GM19025 (cell line): ENCODE measurements around the gene XPR1.
"Not testable (repeated sequence)": the region's sequence is repeated elsewhere in the genome, so short reads cannot be mapped to it uniquely, and the experiment has no call there.

Experiments
- ATAC-seq: cut with Tn5 transposase; IDR thresholded peaks from one replicate; pipeline ENCODE4 v1.9.1; 2021; ENCODE audit warnings: mild to moderate bottlenecking, low read depth, moderate library complexity; ENCODE audit not compliant: unreplicated experiment

Gene XPR1

DNA sequence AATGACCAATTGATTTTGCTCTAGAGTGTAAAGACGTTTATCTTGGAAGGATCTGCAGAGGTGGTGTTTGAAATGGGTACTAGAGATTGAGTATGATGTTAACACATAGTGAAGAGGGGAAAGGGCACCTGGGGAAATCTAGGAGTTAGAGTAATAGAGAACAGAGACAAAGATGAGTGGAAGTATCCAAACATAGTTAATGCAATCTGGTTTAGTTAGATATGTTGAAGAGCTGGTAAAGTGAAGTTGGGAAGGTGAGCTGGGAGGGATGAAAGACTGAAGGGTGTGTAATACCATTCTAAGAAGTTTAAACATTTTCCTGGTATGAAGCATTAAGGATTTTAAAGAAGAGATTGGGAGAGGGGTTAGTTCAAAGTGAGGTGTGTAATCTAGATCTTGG lies 11.0 kb downstream of the XPR1 start:
- no peak for ATAC-seq

DNA sequence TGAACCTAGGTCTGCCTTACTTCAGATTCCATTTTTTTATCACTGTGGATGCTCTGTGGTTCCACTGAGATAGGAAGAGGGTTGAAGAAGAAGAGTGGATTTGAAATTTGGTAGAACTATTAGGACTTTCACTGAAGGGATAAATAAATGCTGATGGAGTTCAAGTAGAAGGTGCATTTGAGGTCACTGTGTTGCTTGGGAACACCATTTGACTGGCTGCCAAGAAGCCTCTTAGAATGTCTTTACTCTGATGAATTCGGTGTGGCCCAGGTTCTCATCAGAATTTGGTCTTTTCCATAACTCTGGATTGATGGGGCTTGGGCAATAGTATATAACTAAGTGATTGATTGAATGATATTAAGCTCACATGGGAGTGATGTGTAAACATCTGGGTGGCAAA lies 11.9 kb downstream of the XPR1 start:
- ATAC-seq: no peak

DNA sequence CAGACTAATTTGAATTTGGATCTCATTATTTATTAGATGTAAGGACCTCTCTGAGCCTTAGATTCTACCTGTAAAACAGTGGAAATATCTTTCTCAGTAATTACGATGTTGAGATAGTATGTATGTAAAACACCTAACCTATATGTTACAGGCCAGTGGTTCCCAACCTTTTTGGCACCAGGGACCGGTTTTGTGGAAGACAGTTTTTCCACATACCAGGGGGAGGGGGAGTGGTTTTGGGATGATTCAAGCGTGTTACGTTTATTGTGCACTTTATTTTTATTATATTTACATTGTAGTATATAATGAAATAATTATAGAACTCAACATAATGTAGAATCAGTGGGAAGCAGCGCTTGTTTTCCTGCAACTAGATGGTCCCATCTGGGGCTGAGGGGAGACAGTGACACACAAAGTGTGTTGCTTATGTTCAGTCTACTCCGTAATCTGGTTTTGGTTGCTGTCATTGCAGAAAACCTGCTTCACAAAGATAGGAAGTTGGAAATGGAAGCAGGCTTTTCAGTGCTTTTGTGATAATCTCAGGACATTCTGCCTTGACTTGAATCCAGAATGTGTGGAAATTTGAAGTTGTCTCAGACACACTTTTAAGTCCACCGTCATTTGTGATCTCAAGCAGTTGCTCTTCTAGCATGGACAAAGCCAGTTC lies 12.8 kb downstream of the XPR1 start:
- ATAC-seq: no peak

DNA sequence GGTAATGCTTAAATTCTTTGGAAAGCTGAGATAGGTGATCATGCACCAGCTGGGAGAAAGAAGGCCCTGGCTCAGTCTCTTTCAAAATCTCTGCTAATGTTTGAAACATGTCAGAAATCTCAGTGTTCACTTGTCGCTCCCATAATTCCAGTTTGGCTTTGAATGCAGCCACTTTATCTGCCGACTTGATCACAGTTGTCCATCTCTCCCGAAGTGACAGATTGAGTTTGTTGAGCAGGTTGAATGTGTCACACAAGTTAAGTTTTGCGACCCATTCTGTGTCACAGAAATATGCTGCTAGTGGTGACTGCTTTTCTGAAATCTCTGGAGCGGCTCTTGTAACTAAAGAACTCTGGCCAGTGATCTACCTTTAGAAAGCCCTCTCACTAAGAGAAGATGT lies 13.4 kb downstream of the XPR1 start:
- ATAC-seq: not testable (repeated sequence)

DNA sequence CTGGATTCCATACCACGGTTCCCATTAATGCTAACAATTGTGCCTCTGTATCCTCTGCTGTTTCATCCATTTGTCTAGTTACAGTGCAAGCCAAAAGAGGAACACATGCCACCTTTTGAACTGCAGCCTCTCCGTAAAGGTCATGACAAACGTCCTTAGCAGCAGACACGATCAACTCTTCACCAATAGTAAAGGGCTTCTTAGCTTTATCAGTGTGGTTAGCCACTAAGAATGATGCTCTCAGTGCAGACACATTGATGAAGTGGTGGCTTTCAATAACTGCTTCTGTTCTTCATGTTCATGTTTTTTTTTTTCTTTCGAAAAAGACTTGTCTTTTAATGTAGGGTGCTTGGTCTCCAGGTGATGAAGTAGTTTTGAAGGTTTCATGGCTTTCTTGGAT lies 14.3 kb downstream of the XPR1 start:
- no peak for ATAC-seq

DNA sequence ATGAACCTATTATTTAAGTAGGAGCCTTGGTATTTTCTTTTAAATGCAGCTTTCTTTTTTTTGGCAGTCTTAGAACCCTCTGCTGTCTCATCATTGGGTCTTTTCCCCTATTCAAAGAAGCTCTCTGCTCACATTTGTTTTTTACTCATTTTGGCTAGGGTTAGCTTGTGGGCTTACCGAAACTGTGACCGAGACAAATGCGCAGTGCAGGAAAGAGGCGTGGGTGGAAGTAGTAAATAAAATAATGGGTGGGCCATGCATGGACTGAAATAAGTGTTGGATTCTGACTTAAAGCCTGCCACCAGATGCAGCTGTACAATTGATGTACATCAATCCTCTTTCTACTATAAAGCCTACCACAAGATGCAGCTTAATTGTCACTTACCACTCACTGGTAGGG lies 14.7 kb downstream of the XPR1 start:
- ATAC-seq: peak; percentile 54

DNA sequence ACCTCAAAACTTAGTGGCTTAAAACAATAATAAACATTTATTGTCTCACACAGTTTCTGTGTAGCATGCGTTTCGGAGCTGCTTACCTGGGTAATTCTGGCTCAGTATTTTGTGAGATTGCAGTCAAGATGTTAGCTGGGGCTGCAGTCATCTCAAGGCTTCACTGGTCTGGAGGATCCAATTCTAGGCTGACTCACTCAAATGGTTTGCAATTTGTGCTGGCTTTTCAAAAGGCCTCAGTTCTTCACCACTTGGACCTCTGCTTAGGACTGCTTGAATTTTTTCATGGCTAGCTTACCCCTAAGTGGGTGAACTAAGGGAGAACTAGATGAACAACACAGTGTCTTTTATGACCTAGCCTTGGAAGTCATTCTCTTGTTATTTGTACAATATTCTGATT lies 21.0 kb downstream of the XPR1 start:
- ATAC-seq: no peak

DNA sequence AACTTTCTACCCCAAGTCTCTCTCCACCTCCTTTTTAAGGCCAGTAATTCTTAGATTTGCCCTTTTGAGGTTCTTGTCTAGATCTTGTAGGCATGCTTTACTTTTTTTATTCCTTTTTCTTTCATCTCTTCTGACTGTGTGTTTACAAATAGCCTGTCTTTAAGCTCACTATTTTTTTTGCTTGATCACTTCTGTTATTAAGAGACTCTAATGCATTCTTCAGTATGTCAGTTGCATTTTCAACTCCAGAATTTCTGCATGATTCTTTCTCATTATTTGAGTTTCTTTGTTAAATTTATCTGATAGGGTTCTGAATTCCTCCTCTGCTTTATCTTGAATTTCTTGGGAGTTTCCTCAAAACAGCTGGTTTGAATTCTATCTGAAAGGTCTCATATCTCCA lies 30.9 kb downstream of the XPR1 start:
- no peak for ATAC-seq

DNA sequence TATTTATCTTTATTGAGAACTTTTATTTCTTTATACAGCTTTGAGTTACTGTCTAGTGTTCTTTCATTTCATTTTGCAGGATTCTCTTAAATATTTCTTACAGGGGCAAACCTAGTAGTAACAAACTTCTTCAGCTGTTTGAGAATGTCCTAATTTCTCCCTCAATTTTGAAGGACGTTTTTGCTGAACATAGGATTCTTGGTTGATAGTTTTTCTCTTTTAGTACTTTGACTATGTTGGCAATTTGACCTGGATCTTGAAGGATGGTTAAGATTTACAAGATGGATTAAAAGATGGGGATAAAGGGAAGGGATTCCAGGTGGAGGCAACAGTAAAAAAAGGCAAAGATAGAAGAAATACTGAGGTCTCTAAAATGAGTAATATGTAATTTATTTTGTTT lies 38.9 kb downstream of the XPR1 start:
- ATAC-seq: no peak

DNA sequence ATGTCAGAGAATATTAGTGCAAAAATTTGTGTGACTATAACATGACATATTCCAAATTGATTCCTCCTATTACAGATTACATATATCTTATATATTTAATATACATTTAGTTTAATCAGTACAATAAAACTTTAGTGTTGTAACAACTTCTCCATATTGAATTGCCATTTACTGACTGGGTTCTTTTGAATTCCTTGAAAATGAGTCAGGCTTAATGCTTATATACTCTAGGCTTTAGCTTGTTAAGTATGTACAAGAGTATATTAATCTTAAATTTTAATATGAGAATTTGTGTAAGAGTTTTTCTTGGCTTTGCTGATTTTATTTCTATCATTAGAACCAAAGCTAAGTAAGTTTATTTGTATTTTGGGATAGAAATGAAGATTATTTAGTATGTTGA lies 40.3 kb downstream of the XPR1 start:
- ATAC-seq: no peak

DNA sequence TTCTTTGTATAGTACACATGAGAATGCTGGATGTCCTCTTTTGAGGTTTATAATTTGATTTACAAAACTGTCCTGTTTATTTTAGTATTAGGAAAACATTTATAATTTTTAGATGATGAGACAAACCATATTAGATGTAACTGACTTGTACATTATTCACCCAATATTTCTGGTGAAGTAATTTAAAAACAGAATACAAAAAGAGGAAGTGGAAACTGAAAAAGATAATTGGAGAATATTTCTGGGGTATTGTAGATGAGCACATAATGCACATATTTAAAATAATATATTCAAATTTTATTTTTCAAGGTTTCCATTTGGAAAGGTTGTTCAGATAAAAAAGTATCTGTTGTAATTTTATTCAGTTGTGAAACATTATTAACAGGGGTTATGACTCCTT lies 40.7 kb downstream of the XPR1 start:
- ATAC-seq: no peak

DNA sequence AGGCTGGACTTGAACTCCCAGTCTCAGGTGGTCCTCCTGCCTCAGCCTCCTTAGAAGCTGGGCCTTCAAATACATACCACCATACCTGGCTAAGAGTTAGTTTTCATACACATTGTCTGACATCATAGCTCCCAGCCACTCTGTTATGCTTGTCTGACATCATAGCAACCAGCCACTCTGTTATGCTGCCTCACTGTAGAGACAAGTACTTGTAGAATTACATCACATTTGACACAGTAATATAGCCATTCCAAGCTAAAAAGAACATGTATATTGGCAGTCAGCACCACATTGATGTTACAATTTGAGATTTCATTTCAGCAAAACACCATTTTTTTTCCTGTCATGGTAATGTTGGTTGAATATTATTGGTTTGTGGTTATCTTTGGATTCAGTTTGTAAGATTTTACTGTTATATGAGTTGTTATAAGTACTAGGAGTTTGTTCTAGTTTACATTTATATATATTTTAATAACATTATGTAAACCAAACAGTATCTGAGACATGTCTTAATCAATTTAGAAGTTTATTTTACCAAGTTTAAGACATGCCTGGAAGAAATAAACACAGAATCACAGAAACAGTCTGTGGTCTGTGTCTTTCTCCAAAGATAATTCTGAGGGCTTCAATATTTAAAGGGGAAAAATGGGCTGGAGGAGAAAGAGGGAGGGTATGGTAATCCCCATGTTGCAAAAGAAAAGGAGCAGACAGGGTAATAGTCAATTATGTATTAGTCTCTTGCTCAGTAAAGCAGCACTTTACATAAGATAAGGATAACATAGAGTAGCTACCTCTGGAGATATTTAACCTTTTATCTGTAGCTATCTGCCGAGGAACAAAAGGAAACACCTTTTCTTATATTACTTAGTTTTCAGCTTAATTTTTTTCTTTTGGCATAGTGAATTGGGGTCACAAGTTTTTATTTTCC lies 43.0 kb downstream of the XPR1 start:
- ATAC-seq: no peak

DNA sequence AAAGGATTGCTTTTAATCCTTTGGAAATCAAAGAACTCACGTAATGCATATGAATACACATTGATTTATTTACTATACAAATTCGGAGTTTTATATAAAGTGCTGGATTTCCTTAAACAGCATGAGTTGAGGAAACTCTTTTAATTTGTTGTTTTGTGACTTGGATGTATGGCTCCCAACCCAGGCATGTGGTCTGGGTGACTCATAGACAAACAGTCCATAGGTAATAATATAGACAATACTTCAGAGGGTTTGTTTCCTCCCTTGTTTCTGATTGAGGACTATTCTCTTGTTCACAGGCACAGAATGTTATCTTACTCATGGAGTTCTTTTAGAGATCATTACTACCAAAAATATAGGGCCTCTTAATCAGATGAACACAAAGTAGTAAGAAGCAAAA lies 43.8 kb downstream of the XPR1 start:
- ATAC-seq: no peak

DNA sequence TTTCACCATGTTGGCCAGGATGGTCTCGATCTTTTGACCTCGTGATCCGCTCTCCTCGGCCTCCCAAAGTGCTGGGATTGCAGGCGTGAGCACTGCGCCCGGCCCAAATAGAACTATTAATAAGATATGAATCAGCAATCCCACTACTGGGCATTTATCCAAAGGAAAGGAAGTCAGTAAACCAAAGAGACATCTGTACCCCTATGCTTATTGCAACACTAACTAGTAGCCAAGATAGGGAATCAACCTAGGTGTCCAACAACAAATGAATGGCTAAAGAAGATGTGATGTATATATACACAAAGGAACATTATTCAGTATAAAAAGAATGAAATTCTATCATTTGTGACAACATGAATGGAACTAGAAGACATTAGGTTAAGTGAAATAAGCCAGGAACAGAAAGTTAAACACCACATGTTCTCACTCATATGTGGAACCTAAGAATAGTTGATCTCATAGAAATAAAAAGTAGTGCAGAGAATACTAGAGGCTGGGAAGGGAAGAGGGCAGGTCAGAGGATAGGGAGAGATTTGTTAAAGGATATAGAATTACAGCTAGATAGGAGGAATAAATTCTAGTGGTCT lies 48.8 kb downstream of the XPR1 start:
- ATAC-seq: no peak

DNA sequence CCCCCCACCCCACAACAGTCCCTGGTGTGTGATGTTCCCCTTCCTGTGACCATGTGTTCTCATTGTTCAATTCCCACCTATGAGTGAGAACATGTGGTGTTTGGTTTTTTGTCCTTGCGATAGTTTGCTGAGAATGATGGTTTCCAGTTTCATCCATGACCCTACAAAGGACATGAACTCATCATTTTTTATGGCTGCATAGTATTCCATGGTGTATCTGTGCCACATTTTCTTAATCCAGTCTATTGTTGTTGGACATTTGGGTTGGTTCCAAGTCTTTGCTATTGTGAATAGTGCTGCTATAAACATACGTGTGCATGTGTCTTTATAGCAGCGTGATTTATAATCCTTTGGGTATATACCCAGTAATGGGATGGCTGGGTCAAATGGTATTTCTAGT lies 51.3 kb downstream of the XPR1 start:
- ATAC-seq: not testable (repeated sequence)

DNA sequence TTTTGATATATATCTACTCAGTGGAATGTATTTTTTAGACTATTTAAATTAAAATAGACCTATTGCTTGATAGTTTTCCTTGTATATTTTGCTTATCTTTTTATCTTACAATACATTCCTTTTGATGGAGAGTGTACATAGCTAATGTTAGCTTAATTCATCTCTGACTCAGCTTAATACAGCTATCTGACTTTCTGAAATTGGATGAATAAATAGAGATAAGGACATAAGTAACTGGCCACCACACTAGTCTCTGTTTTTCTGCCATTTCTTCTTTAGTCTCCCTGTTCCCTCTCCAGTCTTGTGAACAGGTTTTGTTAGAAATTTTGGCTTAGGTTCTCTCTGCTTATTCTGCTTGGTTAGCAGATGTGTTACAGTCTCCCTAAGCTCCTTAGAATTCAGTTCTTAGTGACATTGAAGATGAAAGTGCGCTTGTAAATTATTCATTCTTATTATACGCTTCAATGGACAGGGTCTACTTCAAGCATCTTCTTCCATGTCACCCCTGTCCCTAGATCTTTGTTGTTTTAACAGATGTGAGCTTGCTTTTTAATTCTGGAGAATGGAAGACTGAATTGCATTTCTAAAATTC lies 59.6 kb downstream of the XPR1 start:
- ATAC-seq: no peak

DNA sequence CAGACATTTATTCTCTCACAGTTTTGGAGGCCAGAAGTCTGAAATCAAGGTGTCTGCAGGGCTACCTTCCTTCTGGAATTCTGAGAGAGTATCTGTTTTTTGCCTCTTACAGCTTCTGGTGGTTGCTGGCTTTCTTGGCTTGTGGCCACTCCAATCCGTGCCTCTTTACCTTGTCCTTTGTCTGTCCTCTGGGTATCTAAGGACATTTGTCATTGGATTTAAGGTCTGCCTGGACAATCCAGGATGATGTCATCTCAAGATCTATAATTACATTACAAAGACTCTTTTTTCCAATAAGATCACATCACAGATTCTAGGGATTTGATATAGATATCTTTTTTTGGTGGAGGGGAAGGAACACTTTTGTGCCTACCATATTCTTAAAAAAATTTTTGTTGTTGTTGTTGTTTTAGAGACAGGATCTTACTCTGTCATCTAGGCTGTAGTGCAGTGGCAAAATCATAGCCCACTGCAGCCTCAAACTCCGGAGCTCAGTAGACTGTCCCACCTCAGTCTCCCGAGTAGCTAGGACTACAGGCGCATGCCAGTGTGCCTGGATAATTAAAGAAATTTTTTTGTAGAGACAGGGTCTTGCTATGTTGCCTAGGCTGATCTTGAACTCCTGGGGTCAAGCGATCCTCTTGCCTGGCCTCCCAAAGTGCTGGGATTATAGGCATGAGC lies 61.9 kb downstream of the XPR1 start:
- ATAC-seq: no peak

DNA sequence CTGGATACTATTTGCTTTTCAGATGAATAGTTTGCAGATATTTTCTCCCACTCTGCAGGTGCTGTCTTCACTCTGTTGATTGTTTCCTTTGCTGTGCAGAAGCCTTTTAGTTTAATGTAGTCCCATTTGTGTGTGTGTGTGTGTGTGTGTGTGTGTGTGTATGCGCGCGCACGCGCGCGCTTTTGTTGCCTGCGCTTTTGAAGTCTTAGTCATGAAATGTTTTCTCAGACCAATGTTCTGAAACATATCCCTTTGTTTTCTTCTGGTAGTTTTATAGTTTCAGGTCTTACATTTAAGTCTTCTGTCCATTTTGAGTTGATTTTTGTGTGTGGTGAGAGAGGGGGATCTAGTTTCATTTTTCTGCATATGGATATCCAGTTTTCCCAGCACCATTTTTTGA lies 63.5 kb downstream of the XPR1 start:
- ATAC-seq: no peak

DNA sequence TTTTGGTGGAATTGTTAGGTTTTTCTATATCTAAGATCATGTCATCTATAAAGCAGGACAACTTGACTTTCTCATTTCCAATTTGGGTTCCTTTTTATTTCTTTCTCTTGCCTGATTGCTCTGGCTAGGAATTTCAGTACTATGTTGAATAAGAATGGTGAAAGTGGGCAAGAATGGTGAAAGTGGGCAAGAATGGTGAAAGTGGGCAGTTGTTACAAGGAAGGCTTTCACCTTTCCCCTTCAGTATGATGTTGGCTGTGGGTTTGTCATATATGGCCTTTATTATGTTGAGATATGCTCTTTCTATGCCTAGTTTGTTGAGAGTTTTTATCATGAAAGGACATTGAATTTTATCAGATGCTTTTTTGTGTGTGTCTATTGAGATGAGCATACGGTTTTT lies 64.5 kb downstream of the XPR1 start:
- ATAC-seq: no peak

DNA sequence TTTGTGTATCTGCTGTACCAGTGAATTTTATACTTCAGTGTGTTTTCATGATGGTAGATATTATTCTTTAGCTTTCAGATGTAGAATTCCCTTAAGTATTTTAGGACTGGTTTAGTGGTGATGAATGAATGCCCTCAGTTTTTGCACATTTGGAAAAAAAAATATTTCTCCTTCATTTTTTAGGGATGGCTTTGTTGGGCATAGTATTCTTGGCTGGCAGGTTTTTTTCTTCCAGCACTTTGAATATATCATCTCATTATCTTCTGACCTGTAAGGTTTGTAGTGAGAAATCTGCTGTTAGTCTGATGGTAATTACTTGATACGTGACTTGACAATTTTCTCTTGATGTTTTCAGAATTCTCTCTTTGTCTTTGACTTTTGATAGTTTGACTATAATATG lies 66.8 kb downstream of the XPR1 start:
- ATAC-seq: no peak

DNA sequence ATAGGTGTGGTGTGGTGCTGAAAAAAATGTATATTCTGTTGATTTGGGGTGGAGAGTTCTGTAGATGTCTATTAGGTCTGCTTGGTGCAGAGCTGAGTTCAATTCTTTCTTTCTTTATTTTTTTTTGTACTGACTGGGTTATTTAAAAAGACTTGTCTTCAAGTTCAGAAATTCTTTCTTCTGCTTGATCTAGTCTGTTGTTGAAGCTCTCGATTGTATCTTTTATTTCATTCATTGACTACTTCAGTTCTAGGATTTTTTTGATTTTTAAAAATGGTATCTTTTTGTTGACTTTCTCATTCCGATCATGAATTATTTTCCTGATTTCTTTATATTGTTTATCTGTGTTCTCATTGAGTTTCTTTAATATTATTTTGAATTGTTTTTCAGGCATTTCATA lies 70.6 kb downstream of the XPR1 start:
- not testable (repeated sequence) for ATAC-seq
